DMS53 treated with DMSO at 0.1 percent for 48 hours (cell line): ENCODE measurements around the gene GHITM.
"Not testable (repeated sequence)": the region's sequence is repeated elsewhere in the genome, so short reads cannot be mapped to it uniquely, and the experiment has no call there.

Experiments
- DNase-seq: peaks from one replicate; lab custom pipeline; 2025; ENCODE audit not compliant: unreplicated experiment; lab: John Stamatoyannopoulos, UW

Gene GHITM

GRCh38 chr10:84147347-84147746 is 8.0 kb downstream of the GHITM start:
- DNase-seq, result no peak

GRCh38 chr10:84148006-84148597 is 8.8 kb downstream of the GHITM start:
- DNase-seq, result peak; percentile 33

GRCh38 chr10:84149854-84150253 is 10.5 kb downstream of the GHITM start:
- no peak for DNase-seq

- DNase-seq, result no peak
Observed at GRCh38 chr10:84152769-84153168, 13.5 kb downstream of the GHITM start.

GRCh38 chr10:84155521-84155920 is 16.2 kb downstream of the GHITM start:
- DNase-seq, result peak; percentile 11

- no peak for DNase-seq
Observed at GRCh38 chr10:84156009-84156408, 16.7 kb downstream of the GHITM start.

- DNase-seq, result peak; percentile 20
Observed at GRCh38 chr10:84156768-84157167, 17.5 kb downstream of the GHITM start.

- no peak for DNase-seq
Observed at GRCh38 chr10:84158061-84158460, 18.8 kb downstream of the GHITM start.

- no peak for DNase-seq
Observed at GRCh38 chr10:84158550-84158949, 19.2 kb downstream of the GHITM start.

- DNase-seq, result no peak
Observed at GRCh38 chr10:84159076-84159685, 19.9 kb downstream of the GHITM start.

GRCh38 chr10:84160663-84161362 is 21.5 kb downstream of the GHITM start:
- no peak for DNase-seq

- no peak for DNase-seq
Observed at GRCh38 chr10:84163996-84164395, 24.7 kb downstream of the GHITM start.

- no peak for DNase-seq
Observed at GRCh38 chr10:84164442-84164841, 25.1 kb downstream of the GHITM start.

- no peak for DNase-seq
Observed at GRCh38 chr10:84166620-84167288, 27.4 kb downstream of the GHITM start.

- not testable (repeated sequence) for DNase-seq
Observed at GRCh38 chr10:84167289-84167653, 28.0 kb downstream of the GHITM start.

GRCh38 chr10:84168382-84168781 is 29.1 kb downstream of the GHITM start:
- not testable (repeated sequence) for DNase-seq

GRCh38 chr10:84171237-84171636 is 31.9 kb downstream of the GHITM start:
- DNase-seq, result not testable (repeated sequence)

GRCh38 chr10:84171700-84172466 is 32.6 kb downstream of the GHITM start:
- DNase-seq, result not testable (repeated sequence)

GRCh38 chr10:84172467-84173356 is 33.4 kb downstream of the GHITM start:
- DNase-seq, result no peak

GRCh38 chr10:84173501-84173929 is 34.2 kb downstream of the GHITM start, which contains the start of gene GPR15LG:
TSS of gene GPR15LG (plus strand) at chr10:84173801. CDS start at chr10:84173852, 51 bp downstream.
- no peak for DNase-seq
